ENCODE data around the gene CD80. TPM values are rescaled to one million over a fixed set of nuclear protein-coding genes. Genes with fewer than 3 reads are reported as not detected.
"Not testable (repeated sequence)": the region's sequence is repeated elsewhere in the genome, so short reads cannot be mapped to it uniquely, and the experiment has no call there.

The CD80 gene
- total RNA-seq, 1 experiment from 2014 or later, result not detected

DNA sequence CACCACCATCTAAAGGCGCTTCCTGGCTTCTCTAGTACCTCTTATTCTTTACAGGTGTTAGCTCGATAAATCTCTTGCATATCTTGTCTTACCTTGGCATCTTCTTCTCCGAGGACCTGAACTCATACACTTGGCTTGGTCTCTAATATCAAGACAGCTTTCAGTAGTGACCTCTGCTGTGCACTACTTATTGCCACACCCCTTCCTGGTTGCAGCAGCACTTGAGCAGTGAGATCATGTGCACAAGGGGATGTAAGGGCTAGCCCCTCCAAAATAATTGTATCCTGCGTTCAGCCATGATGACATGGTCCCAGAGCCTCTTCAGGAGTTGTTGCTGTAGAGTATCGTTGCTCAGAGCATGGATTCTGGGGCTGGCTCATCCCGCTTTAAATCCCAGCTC is 37.0 kb upstream of the CD80 start:
- ChIA-PET POLR2A (ENCODE audit: low non-redundant PET) (no interaction called here), CTCF (no interaction called here)
- intact Hi-C loops (cut with micrococcal nuclease; ENCODE audit: unreplicated experiment), result no loop called here
- no TSS peak for BruUV-seq (replicated peaks)
- DNase-seq (ENCODE audit: low spot score), result no peak
- Histone ChIP-seq H3K4me1 (ENCODE audit: insufficient read depth, low read length, poor library complexity, severe bottlenecking) (no peaks in the 10 kb centered on the region), H3K36me3 (ENCODE audit: insufficient read depth, low read length, poor library complexity, severe bottlenecking) (no peaks in the 10 kb centered on the region), H3K9me3 (ENCODE audit: low read depth, low read length, poor library complexity, severe bottlenecking) (no peaks in the 10 kb centered on the region), H3K4me3 (ENCODE audit: low read depth, low read length, poor library complexity, severe bottlenecking) (no peak overlapping the region), H3K27ac (ENCODE audit: low read depth, low read length, poor library complexity, severe bottlenecking) (no peak overlapping the region), H3K27me3 (replicated peaks; ENCODE audit: insufficient read depth, low read depth, low read length, poor library complexity) (no peaks in the 10 kb centered on the region)
- TF ChIP-seq EZH2 (IDR thresholded peaks at IDR 0.05; ENCODE audit: borderline replicate concordance, low read depth, low read length, poor library complexity, severe bottlenecking), result no peak
- TF ChIP-seq, protein P1, sequence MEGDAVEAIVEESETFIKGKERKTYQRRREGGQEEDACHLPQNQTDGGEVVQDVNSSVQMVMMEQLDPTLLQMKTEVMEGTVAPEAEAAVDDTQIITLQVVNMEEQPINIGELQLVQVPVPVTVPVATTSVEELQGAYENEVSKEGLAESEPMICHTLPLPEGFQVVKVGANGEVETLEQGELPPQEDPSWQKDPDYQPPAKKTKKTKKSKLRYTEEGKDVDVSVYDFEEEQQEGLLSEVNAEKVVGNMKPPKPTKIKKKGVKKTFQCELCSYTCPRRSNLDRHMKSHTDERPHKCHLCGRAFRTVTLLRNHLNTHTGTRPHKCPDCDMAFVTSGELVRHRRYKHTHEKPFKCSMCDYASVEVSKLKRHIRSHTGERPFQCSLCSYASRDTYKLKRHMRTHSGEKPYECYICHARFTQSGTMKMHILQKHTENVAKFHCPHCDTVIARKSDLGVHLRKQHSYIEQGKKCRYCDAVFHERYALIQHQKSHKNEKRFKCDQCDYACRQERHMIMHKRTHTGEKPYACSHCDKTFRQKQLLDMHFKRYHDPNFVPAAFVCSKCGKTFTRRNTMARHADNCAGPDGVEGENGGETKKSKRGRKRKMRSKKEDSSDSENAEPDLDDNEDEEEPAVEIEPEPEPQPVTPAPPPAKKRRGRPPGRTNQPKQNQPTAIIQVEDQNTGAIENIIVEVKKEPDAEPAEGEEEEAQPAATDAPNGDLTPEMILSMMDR (conservative IDR thresholded peaks at IDR 0.05; ENCODE audit: low read depth, low read length), result no peak

DNA sequence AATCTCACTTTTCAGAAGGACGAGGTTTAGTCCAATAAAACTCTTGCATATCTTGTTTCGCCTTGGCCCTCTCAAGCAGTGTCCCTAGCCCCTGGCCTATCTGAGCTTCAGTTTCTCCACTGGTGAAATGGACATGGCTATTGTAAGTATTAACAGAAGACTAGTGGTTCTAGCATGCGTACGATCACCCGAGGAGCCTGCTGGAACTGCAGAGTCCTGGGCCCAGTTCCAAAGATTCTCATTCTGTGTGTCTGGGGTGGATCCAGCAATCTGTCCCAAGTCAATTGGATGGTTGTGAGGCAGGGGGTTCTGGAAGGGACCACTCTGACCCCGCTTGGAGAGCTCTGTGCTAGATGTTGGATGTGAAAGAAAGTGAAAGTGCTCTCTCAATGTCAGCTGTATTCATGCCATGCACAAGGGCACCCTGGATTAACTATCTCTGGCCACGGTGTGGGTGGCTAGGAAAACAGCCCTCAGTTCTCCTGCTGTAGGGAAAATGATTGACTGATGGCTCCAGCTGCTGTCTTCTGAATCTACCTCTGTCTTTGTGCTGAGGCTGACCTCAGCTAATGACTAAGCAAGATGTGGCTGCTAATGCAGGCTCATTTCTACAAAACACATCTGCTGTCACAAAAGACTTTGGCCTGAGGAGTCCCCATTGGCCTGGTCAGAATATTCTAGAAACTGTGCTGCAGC is 36.4 kb upstream of the CD80 start:
- intact Hi-C loops (cut with micrococcal nuclease; ENCODE audit: unreplicated experiment), result no loop called here
- no peak for DNase-seq (ENCODE audit: low spot score)
- Histone ChIP-seq H3K4me3 (ENCODE audit: low read depth, low read length, poor library complexity, severe bottlenecking) (no peak overlapping the region), H3K27me3 (replicated peaks; ENCODE audit: insufficient read depth, low read depth, low read length, poor library complexity) (no peaks in the 10 kb centered on the region), H3K9me3 (ENCODE audit: low read depth, low read length, poor library complexity, severe bottlenecking) (no peaks in the 10 kb centered on the region), H3K4me1 (ENCODE audit: insufficient read depth, low read length, poor library complexity, severe bottlenecking) (no peaks in the 10 kb centered on the region), H3K27ac (ENCODE audit: low read depth, low read length, poor library complexity, severe bottlenecking) (no peak overlapping the region), H3K36me3 (ENCODE audit: insufficient read depth, low read length, poor library complexity, severe bottlenecking) (no peaks in the 10 kb centered on the region)
- TF ChIP-seq, protein P1 (conservative IDR thresholded peaks at IDR 0.05; ENCODE audit: low read depth, low read length), result no peak
- no peak for TF ChIP-seq EZH2 (IDR thresholded peaks at IDR 0.05; ENCODE audit: borderline replicate concordance, low read depth, low read length, poor library complexity, severe bottlenecking)
- BruUV-seq (replicated peaks), result no TSS peak
- ChIA-PET POLR2A (ENCODE audit: low non-redundant PET) (no interaction called here), CTCF (interaction anchor here (0.6 kb wide), 1 partner anchor 34 kb away, joined by 4 read pairs; no protein-coding TSS in a partner anchor)

DNA sequence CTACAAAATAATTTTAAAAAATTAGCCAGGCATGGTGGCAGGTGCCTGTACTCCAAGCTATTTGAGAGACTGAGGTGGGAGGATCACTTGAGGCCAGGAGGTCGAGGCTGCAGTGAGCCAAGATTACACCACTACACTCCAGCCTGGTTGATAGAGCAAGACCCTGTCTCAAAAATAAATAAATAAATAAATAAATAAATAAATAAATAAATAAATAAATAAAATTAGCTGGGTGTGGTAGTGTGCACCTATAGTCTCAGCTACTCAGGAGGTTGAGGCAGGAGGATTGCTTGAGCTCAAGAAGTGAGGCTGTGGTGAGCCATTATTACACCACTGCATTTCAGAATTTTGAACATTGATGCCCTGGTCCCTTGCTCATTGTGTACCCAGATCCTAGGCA is 35.5 kb upstream of the CD80 start:
- DNase-seq (ENCODE audit: low spot score); H3K9me3 ChIP-seq (ENCODE audit: low read depth, low read length, poor library complexity, severe bottlenecking); H3K4me3 ChIP-seq (ENCODE audit: low read depth, low read length, poor library complexity, severe bottlenecking); CTCF ChIA-PET; H3K27ac ChIP-seq (ENCODE audit: low read depth, low read length, poor library complexity, severe bottlenecking); POLR2A ChIA-PET (ENCODE audit: low non-redundant PET); H3K4me1 ChIP-seq (ENCODE audit: insufficient read depth, low read length, poor library complexity, severe bottlenecking); H3K36me3 ChIP-seq (ENCODE audit: insufficient read depth, low read length, poor library complexity, severe bottlenecking); intact Hi-C loops (cut with micrococcal nuclease; ENCODE audit: unreplicated experiment); H3K27me3 ChIP-seq (replicated peaks; ENCODE audit: insufficient read depth, low read depth, low read length, poor library complexity); BruUV-seq (replicated peaks): not testable (repeated sequence)

DNA sequence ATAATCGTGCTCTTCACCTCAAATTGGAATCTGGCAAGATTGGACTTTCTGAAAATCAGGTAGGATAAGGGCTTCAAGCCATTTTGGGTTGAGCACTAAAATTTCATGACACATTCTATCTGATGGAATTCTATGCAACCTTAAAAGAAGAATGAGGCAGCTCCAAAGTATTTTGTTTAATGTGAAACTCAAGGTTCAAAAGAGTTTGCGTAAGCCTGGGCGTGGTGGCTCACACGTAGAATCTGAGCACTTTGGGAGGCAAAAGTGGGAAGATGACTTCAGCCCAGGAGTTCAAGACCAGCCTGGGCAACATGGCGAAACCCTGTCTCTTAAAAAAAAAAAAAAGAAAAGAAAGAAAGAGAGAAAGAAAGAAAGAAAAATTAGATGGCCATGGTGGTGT is 34.7 kb upstream of the CD80 start:
- CTCF ChIA-PET, result no interaction called here
- no TSS peak for BruUV-seq (replicated peaks)
- H3K9me3 ChIP-seq (ENCODE audit: low read depth, low read length, poor library complexity, severe bottlenecking), result no peaks in the 10 kb centered on the region
- H3K27me3 ChIP-seq (replicated peaks; ENCODE audit: insufficient read depth, low read depth, low read length, poor library complexity), result no peaks in the 10 kb centered on the region
- H3K27ac ChIP-seq (ENCODE audit: low read depth, low read length, poor library complexity, severe bottlenecking), result no peak overlapping the region
- H3K4me3 ChIP-seq (ENCODE audit: low read depth, low read length, poor library complexity, severe bottlenecking), result no peak overlapping the region
- intact Hi-C loops (cut with micrococcal nuclease; ENCODE audit: unreplicated experiment), result no loop called here
- H3K36me3 ChIP-seq (ENCODE audit: insufficient read depth, low read length, poor library complexity, severe bottlenecking), result no peaks in the 10 kb centered on the region
- H3K4me1 ChIP-seq (ENCODE audit: insufficient read depth, low read length, poor library complexity, severe bottlenecking), result no peaks in the 10 kb centered on the region
- TF ChIP-seq, protein P1 (conservative IDR thresholded peaks at IDR 0.05; ENCODE audit: low read depth, low read length), result no peak
- no peak for TF ChIP-seq EZH2 (IDR thresholded peaks at IDR 0.05; ENCODE audit: borderline replicate concordance, low read depth, low read length, poor library complexity, severe bottlenecking)
- DNase-seq (ENCODE audit: low spot score), result no peak
- POLR2A ChIA-PET (ENCODE audit: low non-redundant PET), result no interaction called here
